Tibial artery (tissue), 4 donors: ENCODE data around the gene C1orf74.

Experiments
- DNase-seq, 2 donors: peaks; one replicate each; pipeline ENCODE4 v3.0.0-alpha.2; 2019
- H3K27ac ChIP-seq, 2 donors: fragments of 200-600 bp; sonication (generic) in 1 of 2; 1 replicate in 1 of 2; 2 replicates in 1 of 2; pipeline ENCODE4 v1.5.1; 2018 to 2019; ENCODE audit warnings: mild to moderate bottlenecking in 1 of 2
- H3K27me3 ChIP-seq, 2 donors: fragments of 200-600 bp; sonication (generic) in 1 of 2; one replicate each; pipeline versions ENCODE4 v1.5.1 to v1.6.0; 2016 to 2019
- H3K36me3 ChIP-seq, 3 donors: fragments of 200-600 bp; sonication (generic) in 2 of 3; one replicate each; pipeline ENCODE4 v1.5.1; 2016 to 2019; ENCODE audit warnings: mild to moderate bottlenecking in 2 of 3
- H3K4me1 ChIP-seq, 4 donors: fragments of 200-600 bp; sonication (generic) in 2 of 4; 1 replicate in 3 of 4; 2 replicates in 1 of 4; pipeline ENCODE4 v1.5.1; 2016 to 2019
- H3K4me3 ChIP-seq, 2 donors: fragments of 200-600 bp; sonication (generic) in 1 of 2; 1 replicate in 1 of 2; 2 replicates in 1 of 2; pipeline ENCODE4 v1.5.1; 2018 to 2019; ENCODE audit warnings: mild to moderate bottlenecking in 2 of 2
- H3K9me3 ChIP-seq, 3 donors: fragments of 200-600 bp; sonication (generic) in 1 of 3; one replicate each; pipeline ENCODE4 v1.5.1; 2016 to 2019
- CTCF ChIP-seq, 2 experiments: fragments of 200-600 bp in 1 of 2; fragments of 450-650 bp in 1 of 2; IDR thresholded peaks; one replicate each; pipeline ENCODE4 v1.5.1; 2017 to 2019; ENCODE audit warnings: antibody characterized with exemption in 2 of 2, mild to moderate bottlenecking in 1 of 2, moderate library complexity in 1 of 2
- intact Hi-C: fragments of 100-400 bp; cut with DNase I; formaldehyde crosslinking; loops from one replicate; pipeline ENCODE4 v1.15.0; 2023; ENCODE audit warnings: low total_unique reads

C1orf74 gene

DNA sequence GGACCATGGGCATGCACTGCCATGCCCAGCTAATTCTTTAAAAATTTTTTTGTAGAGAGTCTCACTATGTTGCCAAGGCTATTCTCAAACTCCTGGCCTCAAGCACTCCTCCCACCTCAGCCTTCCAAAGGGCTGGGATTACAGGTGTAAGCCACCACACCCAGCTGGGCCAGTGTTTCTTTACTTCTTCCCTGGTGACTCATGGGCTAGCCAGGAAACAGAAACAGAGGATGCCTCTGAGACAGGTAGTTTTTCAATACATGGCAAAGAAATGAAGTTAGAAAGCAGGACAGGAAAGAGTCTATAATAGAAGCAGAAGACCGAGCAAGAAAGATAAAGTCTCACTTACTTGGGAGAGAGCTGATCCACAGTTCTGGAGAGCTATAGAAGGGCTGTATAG is 7.6 kb upstream of the C1orf74 start:
- intact Hi-C loops, result no loop called here
- DNase-seq, result no peak
- peaks cover 0 to 14% (median 7%) of the 10 kb centered on the region in 4 donors for H3K4me1 ChIP-seq
- H3K36me3 ChIP-seq, result peaks cover 0 to 24% (median 0%) of the 10 kb centered on the region in 3 donors
- no peak overlapping the region for H3K4me3 ChIP-seq
- H3K27me3 ChIP-seq, result peaks cover 0 to 10% of the 10 kb centered on the region in 2 donors
- no peak overlapping the region for H3K27ac ChIP-seq
- no peaks in the 10 kb centered on the region for H3K9me3 ChIP-seq
- TF ChIP-seq CTCF (IDR thresholded peaks at IDR 0.05), result no peak

- Histone ChIP-seq H3K27me3 (peaks cover 0 to 3% of the 10 kb centered on the region in 2 donors), H3K27ac (no peak overlapping the region), H3K4me3 (no peak overlapping the region), H3K9me3 (no peaks in the 10 kb centered on the region), H3K36me3 (peaks cover 0 to 24% (median 0%) of the 10 kb centered on the region in 3 donors), H3K4me1 (peaks cover 0 to 16% (median 9%) of the 10 kb centered on the region in 4 donors)
- DNase-seq, result no peak
- intact Hi-C loops, result no loop called here
- no peak for TF ChIP-seq CTCF (IDR thresholded peaks at IDR 0.05)
Observed at GRCh38 chr1:209790286-209791193, 6.2 kb upstream of the C1orf74 start.

GRCh38 chr1:209789245-209789644 is 4.9 kb upstream of the C1orf74 start:
- Histone ChIP-seq H3K27me3 (peaks cover 0 to 3% of the 10 kb centered on the region in 2 donors), H3K9me3 (no peaks in the 10 kb centered on the region), H3K36me3 (peaks cover 0 to 22% (median 0%) of the 10 kb centered on the region in 3 donors), H3K4me1 (peaks cover 0 to 20% (median 11%) of the 10 kb centered on the region in 4 donors), H3K27ac (no peak overlapping the region), H3K4me3 (no peak overlapping the region)
- no peak for TF ChIP-seq CTCF (IDR thresholded peaks at IDR 0.05)
- intact Hi-C loops, result no loop called here
- no peak for DNase-seq

GRCh38 chr1:209787551-209787950 is 3.2 kb upstream of the C1orf74 start:
- Histone ChIP-seq H3K36me3 (peaks cover 0 to 18% (median 0%) of the 10 kb centered on the region in 3 donors), H3K4me3 (no peak overlapping the region), H3K4me1 (peaks cover 0 to 29% (median 20%) of the 10 kb centered on the region in 4 donors), H3K27ac (peak overlapping the region; percentile 58 to 62), H3K9me3 (no peaks in the 10 kb centered on the region), H3K27me3 (no peaks in the 10 kb centered on the region)
- no peak for DNase-seq
- no peak for TF ChIP-seq CTCF (IDR thresholded peaks at IDR 0.05)
- intact Hi-C loops, result no loop called here

DNA sequence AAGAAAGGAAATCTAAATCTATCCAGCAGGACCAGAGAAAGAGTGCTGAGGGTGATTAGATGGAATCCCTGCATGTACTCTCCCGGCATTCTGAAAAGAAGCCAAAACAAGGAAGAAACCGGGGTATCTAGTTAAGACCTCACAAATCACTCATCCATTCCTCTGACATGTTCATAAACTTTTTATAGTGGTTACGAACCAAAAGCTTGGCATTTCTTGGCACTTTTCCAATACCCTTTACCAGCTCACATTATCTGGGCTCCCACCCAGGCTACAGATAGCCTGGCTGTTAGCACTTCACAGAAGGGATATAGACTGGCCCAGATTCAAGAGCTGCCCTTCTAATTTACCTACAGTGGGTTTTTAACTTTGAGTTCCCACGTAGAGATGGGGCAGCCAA is 1.8 kb upstream of the C1orf74 start:
- intact Hi-C loops, result no loop called here
- TF ChIP-seq CTCF (IDR thresholded peaks at IDR 0.05), result no peak
- DNase-seq, result no peak
- no peaks in the 10 kb centered on the region for H3K27me3 ChIP-seq
- peaks cover 0 to 29% (median 20%) of the 10 kb centered on the region in 4 donors for H3K4me1 ChIP-seq
- H3K4me3 ChIP-seq, result no peak overlapping the region
- peak overlapping the region in 1 of 2 donors; percentile 62 for H3K27ac ChIP-seq
- peaks cover 0 to 9% (median 0%) of the 10 kb centered on the region in 3 donors for H3K36me3 ChIP-seq
- H3K9me3 ChIP-seq, result no peaks in the 10 kb centered on the region
